CD14-positive monocyte (primary cell): ENCODE measurements around the gene FRS2. TPM values are rescaled to one million over a fixed set of nuclear protein-coding genes. Genes with fewer than 3 reads are reported as not detected.

Experiments used
- DNase-seq, 3 donors: peaks; one replicate each; pipeline ENCODE4 v3.0.0-alpha.2; 2011 to 2022
- H2AFZ ChIP-seq: 2 replicates; pipeline ENCODE4 v1.6.0; 2012; ENCODE audit warnings: mild to moderate bottlenecking, low read depth, low read length, inconsistent platforms; ENCODE audit not compliant: insufficient read depth, poor library complexity, severe bottlenecking
- H3K27ac ChIP-seq, 2 donors: 1 replicate in 1 of 2; 2 replicates in 1 of 2; pipeline ENCODE4 v1.5.1; 2012 to 2013; ENCODE audit warnings: low read length in 2 of 2, control low read depth in 1 of 2, inconsistent platforms in 1 of 2, low read depth in 1 of 2, mild to moderate bottlenecking in 1 of 2
- H3K27me3 ChIP-seq, 2 donors: one replicate each; pipeline versions ENCODE4 v1.6.0 to v1.6.1; 2011 to 2013; ENCODE audit warnings: low read length in 2 of 2; ENCODE audit not compliant: control insufficient read depth in 2 of 2, insufficient read depth in 2 of 2
- H3K36me3 ChIP-seq, 2 donors: replicated peaks in 1 of 2; 1 replicate in 1 of 2; 2 replicates in 1 of 2; pipeline versions ENCODE4 v1.5.1 to v1.6.1; 2012 to 2013; ENCODE audit warnings: low read length in 2 of 2, control low read depth in 1 of 2, inconsistent platforms in 1 of 2, mild to moderate bottlenecking in 1 of 2; ENCODE audit not compliant: insufficient read depth in 2 of 2, control insufficient read depth in 1 of 2
- H3K4me1 ChIP-seq, 2 donors: 1 replicate in 1 of 2; 2 replicates in 1 of 2; pipeline versions ENCODE4 v1.5.1 to v1.6.1; 2012 to 2013; ENCODE audit warnings: low read length in 2 of 2, control low read depth in 1 of 2, inconsistent platforms in 1 of 2, mild to moderate bottlenecking in 1 of 2, moderate library complexity in 1 of 2; ENCODE audit not compliant: insufficient read depth in 2 of 2, control insufficient read depth in 1 of 2
- H3K4me2 ChIP-seq: replicated peaks from 2 replicates; pipeline ENCODE3; 2012; ENCODE audit warnings: low read length, moderate library complexity, mild to moderate bottlenecking; ENCODE audit not compliant: poor library complexity, severe bottlenecking; ENCODE audit errors: extremely low read depth
- H3K4me3 ChIP-seq, 3 experiments: fragments of 200-600 bp in 1 of 3; sonication (generic) in 1 of 3; replicated peaks in 1 of 3; 1 replicate in 2 of 3; 2 replicates in 1 of 3; pipeline ENCODE4 v1.5.1; 2011 to 2013; ENCODE audit warnings: low read length in 3 of 3, mild to moderate bottlenecking in 3 of 3, control low read depth in 2 of 3, low read depth in 2 of 3, inconsistent platforms in 1 of 3, moderate library complexity in 1 of 3
- H3K79me2 ChIP-seq: 2 replicates; pipeline ENCODE4 v1.6.0; 2012; ENCODE audit warnings: mild to moderate bottlenecking, control low read depth, inconsistent platforms, low read length, moderate library complexity; ENCODE audit not compliant: insufficient read depth
- H3K9ac ChIP-seq: 2 replicates; pipeline ENCODE4 v1.6.0; 2017; ENCODE audit warnings: low read length, mild to moderate bottlenecking; ENCODE audit not compliant: insufficient read depth, poor library complexity, severe bottlenecking
- H3K9me3 ChIP-seq, 2 donors: replicated peaks in 1 of 2; 1 replicate in 1 of 2; 2 replicates in 1 of 2; pipeline versions ENCODE4 v1.5.1 to v1.6.1; 2012 to 2013; ENCODE audit warnings: low read length in 2 of 2, control low read depth in 1 of 2; ENCODE audit not compliant: control insufficient read depth in 1 of 2, insufficient read depth in 1 of 2
- H4K20me1 ChIP-seq: 2 replicates; pipeline ENCODE4 v1.6.0; 2012; ENCODE audit warnings: mild to moderate bottlenecking, low read length, control low read depth, moderate library complexity; ENCODE audit not compliant: insufficient read depth
- H3K27ac Mint-ChIP-seq, 7 donors: one replicate each; pipeline ENCODE4 v1.8.0; 2020; ENCODE audit warnings: mild to moderate bottlenecking in 7 of 7, mixed read lengths in 7 of 7, moderate library complexity in 6 of 7, inconsistent platforms in 2 of 7
- H3K27me3 Mint-ChIP-seq, 3 donors: one replicate each; pipeline ENCODE4 v1.8.0; 2021 to 2022; ENCODE audit warnings: low read depth in 3 of 3, mild to moderate bottlenecking in 3 of 3, mixed read lengths in 3 of 3, moderate library complexity in 3 of 3, inconsistent platforms in 1 of 3
- H3K36me3 Mint-ChIP-seq, 2 donors: one replicate each; pipeline ENCODE4 v1.8.0; 2020; ENCODE audit warnings: mixed read lengths in 2 of 2, inconsistent platforms in 1 of 2, mild to moderate bottlenecking in 1 of 2
- H3K4me1 Mint-ChIP-seq: one replicate; pipeline ENCODE4 v1.8.0; 2020; ENCODE audit warnings: mild to moderate bottlenecking, mixed read lengths
- H3K4me3 Mint-ChIP-seq, 2 donors: one replicate each; pipeline ENCODE4 v1.8.0; 2020; ENCODE audit warnings: mild to moderate bottlenecking in 2 of 2, mixed read lengths in 2 of 2, moderate library complexity in 1 of 2
- H3K9me3 Mint-ChIP-seq, 7 donors: one replicate each; pipeline ENCODE4 v1.8.0; 2020 to 2022; ENCODE audit warnings: mixed read lengths in 7 of 7, mild to moderate bottlenecking in 6 of 7, moderate library complexity in 6 of 7, inconsistent platforms in 2 of 7
- WGBS: methylation state at CpG from one replicate; pipeline ENCODE4 v1.1.5; 2013; ENCODE audit warnings: missing lambda C conversion rate; ENCODE audit not compliant: insufficient coverage; 5-methylcytosine and 5-hydroxymethylcytosine counted together
- intact Hi-C, 2 donors: fragments of 100-400 bp; cut with micrococcal nuclease; formaldehyde crosslinking; loops; one replicate each; pipeline versions ENCODE4 v1.15.0 to v1.15.1; 2023
- polyA plus RNA-seq, 3 donors: library from polyadenylated mRNA; depleted of rRNA in 1 of 3; unstranded in 2 of 3; stranded (reverse) in 1 of 3; fragments of 300-500 nt in 2 of 3; fragments of >200 nt in 1 of 3; fragmentation: Illumina TruSeq in 2 of 3; gene quantifications; 1 replicate in 2 of 3; 2 replicates in 1 of 3; pipeline ENCODE4 v1.2.3, GENCODE V29; 2012 to 2021
- TF ChIP-seq, protein P1 (sequence below): fragments of 200-600 bp; IDR thresholded peaks from one replicate; pipeline ENCODE4 v1.8.0; 2022; ENCODE audit warnings: antibody characterized with exemption, mild to moderate bottlenecking

FRS2 gene
- polyA plus RNA-seq, 3 donors: 6.8 to 13.6 (median 13.0) TPM

DNA sequence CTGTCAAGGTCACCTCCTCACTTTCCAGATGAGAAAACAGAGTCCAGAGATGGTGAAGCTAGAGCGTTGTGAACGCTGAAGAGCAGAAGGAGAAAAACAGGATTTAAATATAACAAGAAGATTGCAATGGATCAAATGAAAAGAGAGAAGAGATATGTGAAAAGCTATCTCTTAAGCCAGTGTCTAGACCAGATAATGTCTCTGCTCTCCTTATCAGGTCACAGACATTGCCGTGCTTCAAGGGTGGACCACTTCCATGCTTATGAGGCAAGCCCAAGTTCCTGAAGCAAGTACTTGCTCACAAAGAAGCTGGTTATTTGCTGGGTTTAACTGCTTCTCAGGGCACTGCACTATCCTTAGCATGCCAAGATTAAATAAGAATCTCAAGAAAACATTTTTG, 31.6 kb upstream of the FRS2 start:
- H3K27me3 Mint-ChIP-seq: peaks cover 0 to 5% (median 2%) of the 10 kb centered on the region in 3 donors

DNA sequence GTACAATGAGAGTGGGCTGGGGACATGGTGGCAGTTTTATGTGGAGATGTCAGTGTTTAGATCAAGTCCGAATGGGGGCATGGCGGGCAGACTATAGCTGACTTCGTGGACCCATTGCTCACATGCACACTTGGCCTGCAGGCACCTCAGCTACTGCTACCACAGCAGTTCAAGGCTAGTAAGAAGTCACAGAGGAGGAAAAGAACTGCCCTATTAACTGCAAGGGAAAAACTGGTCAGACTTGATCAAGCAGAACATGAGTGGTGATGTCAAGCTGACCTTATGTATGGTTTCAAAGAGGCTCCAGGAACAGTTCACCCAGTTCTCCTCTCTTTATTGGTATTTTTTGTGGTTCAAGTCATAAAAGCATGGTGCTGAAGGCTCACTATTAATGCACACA, 30.2 kb upstream of the FRS2 start:
- Histone ChIP-seq H3K4me2 (no peak overlapping the region), H2AFZ (no peak overlapping the region), H3K27me3 (no peaks in the 10 kb centered on the region), H3K36me3 (no peaks in the 10 kb centered on the region), H3K27ac (no peak overlapping the region), H3K9me3 (no peaks in the 10 kb centered on the region), H3K4me1 (no peaks in the 10 kb centered on the region), H3K4me3 (no peak overlapping the region), H4K20me1 (no peaks in the 10 kb centered on the region), H3K9ac (no peak overlapping the region), H3K79me2 (no peaks in the 10 kb centered on the region)
- no peak overlapping the region for H3K27ac Mint-ChIP-seq
- DNase-seq: no peak
- TF ChIP-seq, protein P1, sequence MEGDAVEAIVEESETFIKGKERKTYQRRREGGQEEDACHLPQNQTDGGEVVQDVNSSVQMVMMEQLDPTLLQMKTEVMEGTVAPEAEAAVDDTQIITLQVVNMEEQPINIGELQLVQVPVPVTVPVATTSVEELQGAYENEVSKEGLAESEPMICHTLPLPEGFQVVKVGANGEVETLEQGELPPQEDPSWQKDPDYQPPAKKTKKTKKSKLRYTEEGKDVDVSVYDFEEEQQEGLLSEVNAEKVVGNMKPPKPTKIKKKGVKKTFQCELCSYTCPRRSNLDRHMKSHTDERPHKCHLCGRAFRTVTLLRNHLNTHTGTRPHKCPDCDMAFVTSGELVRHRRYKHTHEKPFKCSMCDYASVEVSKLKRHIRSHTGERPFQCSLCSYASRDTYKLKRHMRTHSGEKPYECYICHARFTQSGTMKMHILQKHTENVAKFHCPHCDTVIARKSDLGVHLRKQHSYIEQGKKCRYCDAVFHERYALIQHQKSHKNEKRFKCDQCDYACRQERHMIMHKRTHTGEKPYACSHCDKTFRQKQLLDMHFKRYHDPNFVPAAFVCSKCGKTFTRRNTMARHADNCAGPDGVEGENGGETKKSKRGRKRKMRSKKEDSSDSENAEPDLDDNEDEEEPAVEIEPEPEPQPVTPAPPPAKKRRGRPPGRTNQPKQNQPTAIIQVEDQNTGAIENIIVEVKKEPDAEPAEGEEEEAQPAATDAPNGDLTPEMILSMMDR: no peak
- no peak overlapping the region for H3K4me3 Mint-ChIP-seq
- peaks cover 0 to 2% (median 1%) of the 10 kb centered on the region in 3 donors for H3K27me3 Mint-ChIP-seq
- H3K36me3 Mint-ChIP-seq: no peaks in the 10 kb centered on the region
- peaks cover 0 to 5% (median 4%) of the 10 kb centered on the region in 7 donors for H3K9me3 Mint-ChIP-seq
- no peaks in the 10 kb centered on the region for H3K4me1 Mint-ChIP-seq
- intact Hi-C loops: no loop called here
- WGBS: no CpG with 5 or more reads among the region's 3 CpGs

More for the DNA sequence above, 31.6 kb upstream of the FRS2 start:
- Mint-ChIP-seq H3K36me3 (no peaks in the 10 kb centered on the region), H3K4me1 (no peaks in the 10 kb centered on the region), H3K27ac (no peak overlapping the region), H3K9me3 (peaks cover 0 to 2% (median 0%) of the 10 kb centered on the region in 7 donors), H3K4me3 (no peak overlapping the region)
- Histone ChIP-seq H3K27ac (no peak overlapping the region), H4K20me1 (no peaks in the 10 kb centered on the region), H3K36me3 (no peaks in the 10 kb centered on the region), H2AFZ (no peak overlapping the region), H3K9me3 (no peaks in the 10 kb centered on the region), H3K9ac (no peak overlapping the region), H3K27me3 (no peaks in the 10 kb centered on the region), H3K4me3 (no peak overlapping the region), H3K4me2 (no peak overlapping the region), H3K79me2 (no peaks in the 10 kb centered on the region), H3K4me1 (no peaks in the 10 kb centered on the region)
- TF ChIP-seq, protein P1: no peak
- no peak for DNase-seq
- intact Hi-C loops: no loop called here
- 100% methylated on average over 1 of the region's 3 CpGs for WGBS
